Lower leg skin (tissue), 4 donors: ENCODE data around the gene ACAD8. TPM values are rescaled to one million over a fixed set of nuclear protein-coding genes. Genes with fewer than 3 reads are reported as not detected.

Source experiments
- DNase-seq, 2 donors: peaks; one replicate each; pipeline ENCODE4 v3.0.0-alpha.2; 2019; ENCODE audit warnings: low spot score in 2 of 2
- H3K4me3 ChIP-seq: fragments of 200-600 bp; sonication (generic); 2 replicates; pipeline ENCODE4 v1.5.1; 2017; ENCODE audit warnings: mild to moderate bottlenecking, low read depth; ENCODE audit not compliant: poor library complexity, severe bottlenecking
- POLR2A ChIP-seq, 2 donors: fragments of 450-650 bp; IDR thresholded peaks; one replicate each; pipeline ENCODE4 v1.6.1; 2016 to 2017; ENCODE audit warnings: antibody characterized with exemption in 2 of 2, mild to moderate bottlenecking in 1 of 2, moderate library complexity in 1 of 2
- WGBS, 2 donors: methylation state at CpG; one replicate each; pipeline ENCODE4 v1.1.5; 2018; 5-methylcytosine and 5-hydroxymethylcytosine counted together
- intact Hi-C: fragments of 100-400 bp; cut with DNase I; formaldehyde crosslinking; loops from one replicate; pipeline ENCODE4 v1.15.0; 2023; ENCODE audit warnings: low total_unique reads
- total RNA-seq, 4 donors: library from RNA; depleted of rRNA; stranded (reverse); fragments of >200 nt; gene quantifications; one replicate each; pipeline ENCODE4 v1.1.0, GENCODE V29; 2016
- TF ChIP-seq, protein P1 (sequence below), 3 donors: fragments of 450-650 bp; IDR thresholded peaks; one replicate each; pipeline ENCODE4 v1.5.1; 2016; ENCODE audit warnings: antibody characterized with exemption in 3 of 3, mild to moderate bottlenecking in 3 of 3, moderate library complexity in 2 of 3

The ACAD8 gene
- total RNA-seq, 4 donors from 2014 or later: 49.0 to 68.6 (median 58.6) TPM

DNA sequence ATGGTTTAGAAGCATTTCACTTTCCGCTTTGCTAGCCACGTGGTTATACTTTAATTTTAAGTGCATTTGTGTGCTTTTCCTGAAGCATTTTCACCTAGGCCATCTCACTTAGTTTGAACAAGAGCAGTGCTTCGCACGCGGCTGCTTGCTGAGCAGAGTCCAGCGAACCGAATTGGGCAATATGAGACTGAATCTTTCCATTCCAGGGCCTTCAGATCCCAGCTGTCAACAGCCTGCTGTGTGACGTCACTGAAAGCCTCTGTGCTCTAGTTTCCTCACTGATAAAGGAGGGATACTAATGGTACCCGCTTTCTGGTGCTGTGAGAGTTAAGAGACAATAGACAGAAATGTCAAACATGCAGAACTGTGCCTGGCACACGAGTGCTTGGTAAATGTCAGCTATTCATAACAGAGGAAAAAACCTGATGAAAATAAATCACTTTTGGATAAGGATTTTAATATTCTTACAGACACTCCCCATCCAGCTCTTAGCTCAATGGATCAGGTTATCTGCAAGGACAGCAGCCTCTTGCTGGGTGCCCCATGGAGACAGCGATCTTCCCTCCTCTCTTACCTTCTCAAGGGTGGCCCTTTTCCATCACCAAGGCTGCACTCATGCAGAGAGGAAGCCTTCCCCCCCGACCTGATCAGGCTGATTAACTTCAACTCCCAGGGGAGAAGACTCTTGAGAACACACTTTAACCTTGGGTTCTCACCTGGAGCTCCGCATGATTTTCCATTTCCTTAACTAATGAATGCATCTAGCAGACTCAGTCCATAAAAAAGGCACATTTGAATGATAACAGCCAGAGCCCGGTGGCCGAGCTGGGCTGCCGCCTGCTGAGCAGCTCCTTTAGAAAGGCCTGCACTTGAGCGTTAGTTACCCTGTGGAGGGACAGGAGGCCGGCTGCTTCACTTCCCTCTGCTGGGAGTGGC is 19.3 kb downstream of the ACAD8 start:
- H3K4me3 ChIP-seq: no peak overlapping the region
- 54 to 57% methylated on average over 18 of the region's 18 CpGs for WGBS, 2 donors
- peak in 1 of 2 donors; percentile 62 for DNase-seq
- intact Hi-C loops: no loop called here
- no peak for TF ChIP-seq POLR2A (IDR thresholded peaks at IDR 0.05)
- TF ChIP-seq, protein P1, sequence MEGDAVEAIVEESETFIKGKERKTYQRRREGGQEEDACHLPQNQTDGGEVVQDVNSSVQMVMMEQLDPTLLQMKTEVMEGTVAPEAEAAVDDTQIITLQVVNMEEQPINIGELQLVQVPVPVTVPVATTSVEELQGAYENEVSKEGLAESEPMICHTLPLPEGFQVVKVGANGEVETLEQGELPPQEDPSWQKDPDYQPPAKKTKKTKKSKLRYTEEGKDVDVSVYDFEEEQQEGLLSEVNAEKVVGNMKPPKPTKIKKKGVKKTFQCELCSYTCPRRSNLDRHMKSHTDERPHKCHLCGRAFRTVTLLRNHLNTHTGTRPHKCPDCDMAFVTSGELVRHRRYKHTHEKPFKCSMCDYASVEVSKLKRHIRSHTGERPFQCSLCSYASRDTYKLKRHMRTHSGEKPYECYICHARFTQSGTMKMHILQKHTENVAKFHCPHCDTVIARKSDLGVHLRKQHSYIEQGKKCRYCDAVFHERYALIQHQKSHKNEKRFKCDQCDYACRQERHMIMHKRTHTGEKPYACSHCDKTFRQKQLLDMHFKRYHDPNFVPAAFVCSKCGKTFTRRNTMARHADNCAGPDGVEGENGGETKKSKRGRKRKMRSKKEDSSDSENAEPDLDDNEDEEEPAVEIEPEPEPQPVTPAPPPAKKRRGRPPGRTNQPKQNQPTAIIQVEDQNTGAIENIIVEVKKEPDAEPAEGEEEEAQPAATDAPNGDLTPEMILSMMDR (IDR thresholded peaks at IDR 0.05): no peak

DNA sequence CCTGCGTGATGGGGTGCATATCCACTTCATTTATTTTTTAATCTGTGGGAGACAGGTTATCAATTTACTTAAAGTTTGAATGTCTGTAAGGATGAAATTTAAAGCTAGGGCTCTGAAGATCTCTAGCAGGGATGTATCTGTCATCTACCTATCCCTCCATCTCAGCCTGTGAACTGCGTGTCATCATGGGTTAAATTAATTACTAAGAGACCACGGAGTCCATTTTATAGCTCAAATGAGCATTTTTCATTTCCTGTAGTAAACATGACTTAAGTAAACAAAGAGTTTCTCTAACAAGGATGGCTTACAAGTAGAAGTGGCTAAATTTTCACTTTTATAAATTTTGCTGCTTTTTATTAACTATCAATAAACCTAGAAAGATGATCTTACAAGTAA is 19.9 kb downstream of the ACAD8 start:
- intact Hi-C loops: no loop called here
- no peak overlapping the region for H3K4me3 ChIP-seq
- TF ChIP-seq POLR2A (IDR thresholded peaks at IDR 0.05): no peak
- TF ChIP-seq, protein P1 (IDR thresholded peaks at IDR 0.05): no peak
- DNase-seq: no peak
- WGBS, 2 donors: 66 to 71% methylated on average over 3 of the region's 3 CpGs

DNA sequence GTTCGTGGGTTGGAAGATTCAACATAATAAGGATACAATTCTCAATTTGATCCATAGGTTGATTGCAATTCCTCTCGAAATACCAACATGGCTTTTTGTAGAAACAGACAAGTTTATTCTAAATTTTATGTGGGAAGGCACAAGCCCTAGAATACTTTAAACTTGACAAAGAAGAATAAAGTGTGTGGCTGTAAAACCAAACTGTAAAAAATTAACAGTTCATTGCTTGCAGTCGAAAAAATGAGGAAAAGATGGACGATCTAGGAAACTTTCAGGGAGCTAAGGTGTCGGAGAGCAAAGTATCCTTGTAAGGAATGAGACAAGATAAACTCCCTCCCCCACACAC is 21.8 kb downstream of the ACAD8 start:
- DNase-seq: no peak

DNA sequence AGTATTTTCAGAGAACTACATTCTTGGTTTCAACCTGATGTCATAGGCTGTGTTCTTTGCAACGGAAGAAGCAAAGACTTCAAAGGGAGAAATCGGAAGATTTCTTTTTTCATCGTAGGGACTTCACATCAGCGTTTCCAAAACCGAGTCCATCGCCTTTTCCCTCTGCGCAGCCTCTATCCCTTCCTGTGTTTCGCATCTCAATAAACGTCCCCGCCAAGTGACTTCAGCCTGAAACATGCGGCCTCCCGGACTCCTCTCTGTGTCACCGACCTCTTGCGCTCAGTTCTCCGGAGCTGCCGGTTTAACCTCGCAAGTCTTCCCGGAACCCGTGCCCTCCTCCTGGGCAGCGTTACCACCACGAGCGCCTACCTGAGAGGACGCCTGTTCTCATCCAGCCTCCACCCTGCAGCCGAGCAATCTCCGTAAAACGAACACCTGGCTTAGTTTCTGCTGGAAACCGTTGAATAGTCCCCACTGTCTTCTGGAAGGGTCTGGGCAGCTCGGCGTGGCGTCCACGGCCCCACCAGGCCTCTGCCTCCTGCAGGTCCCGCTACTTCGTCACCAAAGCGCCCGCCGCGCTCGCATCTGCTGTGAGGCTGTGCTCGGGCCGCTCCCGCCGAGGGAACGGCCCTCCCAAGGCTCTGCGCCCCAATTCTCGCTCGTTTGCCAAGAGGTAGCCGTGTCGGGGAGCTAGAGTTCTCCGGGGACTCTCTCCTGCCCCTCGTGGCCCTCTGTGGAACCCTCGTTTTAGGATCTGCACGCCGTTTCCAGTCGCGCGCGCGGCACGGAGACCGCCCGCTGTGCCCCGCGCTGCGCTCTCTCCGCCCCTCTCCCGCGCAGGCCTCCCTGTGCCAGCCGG is 22.4 kb downstream of the ACAD8 start, which contains the start of gene GLB1L3:
Gene GLB1L3 (plus strand): TSS at position 846 of the 862 bp plus-strand sequence. CDS start 362 bp downstream, outside the sequence.
- H3K4me3 ChIP-seq: peak within 1 kb of the TSS; percentile 6
- 1 to 4% methylated on average over 47 to 64 of the region's 68 CpGs for WGBS, 2 donors
- TF ChIP-seq, protein P1 (IDR thresholded peaks at IDR 0.05): no peak
- no peak for TF ChIP-seq POLR2A (IDR thresholded peaks at IDR 0.05)
- intact Hi-C loops: no loop called here
- peak in 1 of 2 donors; percentile 86 for DNase-seq

More for the DNA sequence above, 21.8 kb downstream of the ACAD8 start:
- no peak overlapping the region for H3K4me3 ChIP-seq
- intact Hi-C loops: no loop called here
- TF ChIP-seq, protein P1 (IDR thresholded peaks at IDR 0.05): no peak
- no peak for TF ChIP-seq POLR2A (IDR thresholded peaks at IDR 0.05)
- 27% methylated on average over 5 of the region's 5 CpGs for WGBS, 2 donors

DNA sequence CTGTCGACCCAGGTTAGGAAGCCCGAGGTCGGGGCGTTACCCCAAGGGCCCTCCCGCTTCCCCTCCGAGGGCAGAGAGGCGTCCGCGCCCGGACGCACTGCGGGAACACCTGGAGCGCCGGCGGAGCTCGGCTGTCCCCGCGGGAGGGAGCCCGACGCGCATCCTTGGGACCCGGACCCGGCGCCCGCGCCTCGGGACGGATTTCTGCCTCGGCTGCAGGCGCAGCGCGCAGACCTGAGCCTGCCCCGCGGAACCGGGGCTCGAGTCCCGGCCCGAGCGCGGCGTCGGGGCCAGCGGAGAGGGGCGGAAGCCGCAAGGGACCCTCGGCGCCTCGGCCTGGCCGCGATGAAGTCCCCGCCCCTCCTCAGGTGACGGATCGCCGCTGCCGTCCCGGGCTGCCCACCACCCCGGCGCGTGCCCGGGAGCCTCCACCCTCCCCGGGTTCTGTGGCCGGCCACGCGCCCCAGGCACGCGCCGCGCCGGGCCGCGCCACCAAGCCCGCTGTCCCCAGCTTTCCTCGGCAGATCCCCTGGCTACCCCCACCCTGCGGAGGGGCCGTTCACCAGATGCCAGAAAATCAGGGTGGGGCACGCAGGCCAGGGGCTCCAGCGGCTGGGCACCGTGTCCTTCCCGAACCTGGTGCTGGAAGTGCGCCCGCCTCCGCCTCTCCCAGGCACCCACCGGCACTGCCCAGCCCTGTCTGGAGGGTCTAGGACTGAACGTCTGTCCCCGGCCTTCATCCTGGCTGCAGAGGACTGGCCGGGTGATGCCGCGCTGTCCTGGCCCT is 23.2 kb downstream of the ACAD8 start:
- DNase-seq: peak in 1 of 2 donors; percentile 79
- intact Hi-C loops: no loop called here
- H3K4me3 ChIP-seq: peak overlapping the region; percentile 6
- 1 to 5% methylated on average over 26 to 32 of the region's 88 CpGs for WGBS, 2 donors
- TF ChIP-seq POLR2A (IDR thresholded peaks at IDR 0.05): no peak
- TF ChIP-seq, protein P1 (IDR thresholded peaks at IDR 0.05): no peak
